Esophagus muscularis mucosa (tissue), 4 donors: ENCODE data around the gene RELCH.

ENCODE experiments used
- CTCF ChIP-seq, 3 experiments: fragments of 200-600 bp in 2 of 3; fragments of 450-650 bp in 1 of 3; sonication (generic) in 2 of 3; IDR thresholded peaks; one replicate each; pipeline ENCODE4 v1.5.1; 2017 to 2019; ENCODE audit warnings: antibody characterized with exemption in 3 of 3, mild to moderate bottlenecking in 2 of 3, moderate library complexity in 1 of 3
- EP300 ChIP-seq: sonication (generic); formaldehyde crosslinking; IDR thresholded peaks from one replicate; pipeline ENCODE4 v1.6.1; 2017; ENCODE audit warnings: antibody characterized with exemption
- POLR2A ChIP-seq: fragments of 450-650 bp; IDR thresholded peaks from one replicate; pipeline ENCODE4 v1.6.1; 2017; ENCODE audit warnings: antibody characterized with exemption, moderate library complexity, mild to moderate bottlenecking, low read depth
- POLR2AphosphoS5 ChIP-seq, 2 donors: sonication (generic); formaldehyde crosslinking; IDR thresholded peaks; one replicate each; pipeline ENCODE4 v1.6.1; 2017; ENCODE audit warnings: antibody characterized with exemption in 2 of 2

GRCh38 chr18:62332964-62333695 lies 146.1 kb downstream of the RELCH start:
- no peak for TF ChIP-seq CTCF (IDR thresholded peaks at IDR 0.05)
- no peak for TF ChIP-seq POLR2AphosphoS5 (IDR thresholded peaks at IDR 0.05)
- TF ChIP-seq POLR2A: no peak
- no peak for TF ChIP-seq EP300
